Spleen (tissue), 7 donors: ENCODE results near the gene SIRT7.

Experiments
- POLR2A ChIP-seq, 3 donors: fragments of 450-650 bp; IDR thresholded peaks; one replicate each; pipeline ENCODE4 v1.5.1; 2017; ENCODE audit warnings: antibody characterized with exemption in 3 of 3, mild to moderate bottlenecking in 1 of 3
- TF ChIP-seq, protein P1 (sequence below), 11 experiments: fragments of 200-600 bp in 7 of 11; fragments of 450-650 bp in 4 of 11; sonication (generic) in 4 of 11; IDR thresholded peaks in 8 of 11; conservative IDR thresholded peaks in 3 of 11; 1 replicate in 7 of 11; 2 replicates in 4 of 11; pipeline versions ENCODE4 v1.4.0 to v1.8.0; 2016 to 2021; ENCODE audit warnings: antibody characterized with exemption in 11 of 11, inconsistent platforms in 4 of 11, mild to moderate bottlenecking in 1 of 11
- donor health status: DM: no; HTN: no; CAD: no; lungs with moderate emphysema.
- donor health status: DM: no; HTN: no; CAD: no.
- donor health status: DM: no; HTN: no; CAD: no.

DNA sequence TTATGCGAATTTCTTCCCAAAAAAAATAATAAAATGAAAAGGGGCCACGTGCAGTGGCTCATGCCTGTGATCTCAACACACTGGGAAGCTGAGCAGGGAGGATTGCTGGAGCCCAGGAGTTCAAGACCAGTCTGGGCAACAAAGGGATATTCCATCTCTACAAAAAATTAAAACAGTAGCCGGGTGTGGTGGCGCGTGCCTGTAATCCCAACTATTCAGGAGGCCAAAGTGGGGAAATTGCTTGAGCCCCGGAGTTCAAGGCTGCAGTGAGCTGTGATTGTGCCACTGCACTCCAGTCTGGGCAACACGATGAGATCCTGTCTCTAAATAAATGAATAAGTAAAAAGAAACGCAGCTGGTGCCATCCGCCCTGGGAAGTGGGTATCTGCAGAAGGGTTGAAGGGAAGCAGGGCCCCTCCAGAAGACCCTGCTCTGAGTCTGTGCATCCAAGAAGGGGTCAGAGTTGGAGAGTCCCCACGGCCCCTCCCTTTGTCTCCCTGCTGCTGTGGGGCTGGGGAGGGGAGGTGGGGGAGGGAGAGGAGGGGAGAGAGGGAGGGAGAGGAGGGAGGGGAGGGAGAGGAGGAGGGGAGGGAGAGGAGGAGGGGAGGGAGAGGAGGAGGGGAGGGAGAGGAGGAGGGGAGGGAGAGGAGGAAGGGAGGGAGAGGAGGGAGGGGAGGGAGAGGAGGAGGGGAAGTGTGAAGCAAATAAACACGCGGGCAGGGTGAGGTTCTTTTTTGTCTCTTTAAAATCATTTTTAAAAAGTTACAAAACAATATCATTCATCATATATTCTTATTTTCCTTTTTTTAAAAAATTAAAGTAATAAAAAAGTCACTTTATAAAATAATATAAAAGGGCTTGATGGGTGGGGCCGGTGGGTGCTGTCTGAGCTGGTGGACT lies 34.1 kb upstream of the SIRT7 start:
- TF ChIP-seq, protein P1, sequence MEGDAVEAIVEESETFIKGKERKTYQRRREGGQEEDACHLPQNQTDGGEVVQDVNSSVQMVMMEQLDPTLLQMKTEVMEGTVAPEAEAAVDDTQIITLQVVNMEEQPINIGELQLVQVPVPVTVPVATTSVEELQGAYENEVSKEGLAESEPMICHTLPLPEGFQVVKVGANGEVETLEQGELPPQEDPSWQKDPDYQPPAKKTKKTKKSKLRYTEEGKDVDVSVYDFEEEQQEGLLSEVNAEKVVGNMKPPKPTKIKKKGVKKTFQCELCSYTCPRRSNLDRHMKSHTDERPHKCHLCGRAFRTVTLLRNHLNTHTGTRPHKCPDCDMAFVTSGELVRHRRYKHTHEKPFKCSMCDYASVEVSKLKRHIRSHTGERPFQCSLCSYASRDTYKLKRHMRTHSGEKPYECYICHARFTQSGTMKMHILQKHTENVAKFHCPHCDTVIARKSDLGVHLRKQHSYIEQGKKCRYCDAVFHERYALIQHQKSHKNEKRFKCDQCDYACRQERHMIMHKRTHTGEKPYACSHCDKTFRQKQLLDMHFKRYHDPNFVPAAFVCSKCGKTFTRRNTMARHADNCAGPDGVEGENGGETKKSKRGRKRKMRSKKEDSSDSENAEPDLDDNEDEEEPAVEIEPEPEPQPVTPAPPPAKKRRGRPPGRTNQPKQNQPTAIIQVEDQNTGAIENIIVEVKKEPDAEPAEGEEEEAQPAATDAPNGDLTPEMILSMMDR (IDR thresholded peaks at IDR 0.05 in 8 of 11, conservative IDR thresholded peaks at IDR 0.05 in 3 of 11), result no peak
- TF ChIP-seq POLR2A (IDR thresholded peaks at IDR 0.05), result no peak
